ENCODE results near the gene MGMT.

MGMT gene

DNA sequence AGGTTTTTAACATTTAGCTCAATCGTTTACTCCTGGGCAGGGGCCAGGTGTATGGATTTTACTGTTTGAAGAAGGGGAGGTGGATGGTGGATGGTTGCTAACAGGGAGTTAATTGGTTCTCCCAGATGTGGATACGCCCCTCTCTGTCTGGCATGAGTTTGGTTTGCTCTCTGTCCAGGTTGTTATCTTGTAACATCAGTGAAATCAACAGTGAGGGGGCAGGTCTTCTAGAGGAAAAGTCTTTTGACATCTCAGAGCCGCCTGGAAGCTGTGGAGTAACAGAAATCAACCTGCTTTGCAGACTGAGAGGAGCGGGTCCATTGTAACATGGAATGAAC is 243.4 kb downstream of the MGMT start:
- DNase-seq (ENCODE audit: low spot score), result no peak

DNA sequence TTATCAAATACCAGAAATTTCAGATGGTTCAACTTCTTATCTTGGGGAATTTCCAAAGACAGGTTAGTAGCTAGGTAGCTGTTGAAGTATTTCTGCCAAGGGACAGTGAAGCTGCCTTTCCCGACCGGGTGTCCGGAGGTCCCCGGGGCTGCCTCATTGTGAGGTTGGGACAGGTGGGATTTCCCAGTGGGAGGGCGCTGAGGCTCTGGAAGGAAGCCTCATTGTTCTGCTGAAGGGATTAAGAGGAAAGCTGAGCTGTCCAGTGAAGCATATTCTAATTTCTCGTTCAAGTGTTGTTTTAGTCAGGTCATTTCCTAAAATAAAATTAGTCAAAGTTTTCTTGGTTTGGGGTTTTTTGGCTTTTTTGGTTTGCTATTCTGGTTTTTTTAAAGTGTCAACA is 244.2 kb downstream of the MGMT start:
- DNase-seq (ENCODE audit: low spot score), result no peak

DNA sequence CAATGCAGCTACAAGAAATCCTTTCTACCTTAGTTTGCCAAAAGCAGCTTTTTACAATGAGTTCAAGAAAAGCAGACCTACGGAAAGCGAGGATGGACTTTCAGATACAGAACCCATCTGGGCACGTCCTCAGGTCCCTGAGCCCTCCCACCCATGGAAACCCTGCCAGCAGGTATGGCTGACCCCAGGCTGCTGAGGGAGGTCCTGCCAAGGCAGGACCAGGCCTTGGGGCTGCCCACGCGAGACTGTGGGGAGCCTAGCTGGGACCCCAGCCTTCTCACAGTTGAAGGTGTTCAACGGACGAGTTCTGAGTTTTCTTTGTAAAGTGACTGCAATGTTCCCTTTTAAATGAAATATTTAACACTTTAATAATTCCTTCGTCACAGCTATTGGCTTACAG is 245.0 kb downstream of the MGMT start:
- DNase-seq (ENCODE audit: low spot score), result no peak

DNA sequence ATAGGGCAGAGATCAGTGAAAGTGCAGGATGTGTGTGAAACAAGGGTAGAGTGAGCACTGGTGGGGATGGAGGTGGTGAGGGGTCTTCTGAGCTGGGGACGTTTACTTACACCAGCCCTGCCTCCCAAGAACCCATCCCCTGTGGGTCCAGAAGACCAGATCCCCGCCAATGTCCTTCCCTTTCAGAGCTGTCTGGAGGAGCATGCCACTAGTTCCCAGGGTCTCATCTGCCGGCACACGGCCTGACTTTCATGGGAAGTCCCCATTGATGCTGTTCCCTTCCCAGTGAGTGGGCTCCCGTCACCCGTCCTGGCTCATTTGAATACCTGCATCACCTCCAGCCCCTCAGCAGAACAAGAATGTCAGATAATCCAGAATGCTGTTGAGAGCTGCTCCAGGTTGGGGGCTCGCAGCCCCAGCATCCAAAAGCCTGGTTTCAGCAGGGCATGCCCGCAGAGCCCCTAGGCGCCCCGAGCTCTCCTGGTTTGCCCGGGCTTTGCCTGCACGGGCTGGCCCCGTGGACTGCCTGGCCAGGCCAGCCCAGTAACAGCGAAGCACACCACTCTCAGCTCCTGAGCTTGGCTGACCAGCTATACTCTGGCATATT is 246.7 kb downstream of the MGMT start:
- no peak for DNase-seq (ENCODE audit: low spot score)

DNA sequence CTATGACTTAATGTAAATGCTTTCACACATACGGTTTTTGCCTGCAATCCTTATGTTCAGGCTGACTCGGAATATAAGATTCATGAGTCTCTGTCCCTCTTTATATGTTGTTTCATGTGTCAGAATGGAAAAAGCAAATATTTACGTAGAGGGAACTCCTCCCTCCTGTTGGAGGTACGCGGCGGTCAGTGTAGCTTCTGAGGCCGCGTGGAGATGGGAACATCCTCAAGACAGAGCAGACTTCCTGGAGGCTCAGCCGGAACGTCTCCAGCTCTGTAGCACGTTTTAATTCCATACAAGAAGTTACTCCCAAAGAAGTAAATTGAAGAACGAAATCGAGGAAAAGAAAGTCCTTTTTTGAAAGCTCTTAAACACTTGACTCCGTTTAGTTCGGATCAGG is 248.8 kb downstream of the MGMT start:
- no peak for DNase-seq (ENCODE audit: low spot score)

DNA sequence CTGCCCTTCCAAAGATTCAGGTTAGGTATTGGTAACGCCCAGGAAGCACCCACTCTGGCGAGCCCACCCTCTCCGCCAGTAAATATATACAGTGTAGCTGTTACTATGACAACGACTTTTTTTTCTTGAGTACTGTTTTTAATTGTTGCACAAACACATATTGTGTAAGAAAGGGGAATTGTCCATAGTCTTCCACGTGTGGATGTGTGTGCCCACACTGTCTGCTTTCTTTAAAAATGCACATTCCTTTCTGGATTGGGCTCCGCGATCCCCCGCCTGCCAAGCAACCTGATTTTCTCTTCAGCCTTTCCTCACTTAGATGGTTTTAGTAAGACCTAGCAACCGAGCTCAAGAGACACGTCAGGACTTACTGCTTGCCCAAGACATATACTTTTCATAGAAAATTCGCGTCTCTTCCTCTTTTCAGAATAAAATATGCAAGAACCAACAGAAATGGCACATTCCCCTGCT is 249.2 kb downstream of the MGMT start:
- DNase-seq (ENCODE audit: low spot score), result no peak

DNA sequence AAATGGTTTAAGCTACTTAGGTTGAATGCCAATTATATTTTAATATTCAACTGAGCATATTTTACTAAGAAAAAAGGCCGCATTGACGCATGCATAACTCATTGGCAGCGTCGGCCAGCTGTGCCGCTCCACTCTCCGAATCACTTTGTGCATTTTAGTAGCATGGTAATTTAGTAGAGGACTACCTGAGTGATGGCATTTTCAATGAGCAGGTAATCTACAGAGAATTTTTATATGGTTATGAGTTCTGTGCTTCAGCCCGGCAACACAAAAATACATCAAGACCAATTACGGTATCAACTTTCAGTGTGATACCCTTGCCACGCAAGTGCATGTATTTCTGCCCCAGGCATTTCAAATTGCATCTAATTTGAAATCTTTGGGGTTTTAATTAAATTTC is 249.8 kb downstream of the MGMT start:
- no peak for DNase-seq (ENCODE audit: low spot score)

DNA sequence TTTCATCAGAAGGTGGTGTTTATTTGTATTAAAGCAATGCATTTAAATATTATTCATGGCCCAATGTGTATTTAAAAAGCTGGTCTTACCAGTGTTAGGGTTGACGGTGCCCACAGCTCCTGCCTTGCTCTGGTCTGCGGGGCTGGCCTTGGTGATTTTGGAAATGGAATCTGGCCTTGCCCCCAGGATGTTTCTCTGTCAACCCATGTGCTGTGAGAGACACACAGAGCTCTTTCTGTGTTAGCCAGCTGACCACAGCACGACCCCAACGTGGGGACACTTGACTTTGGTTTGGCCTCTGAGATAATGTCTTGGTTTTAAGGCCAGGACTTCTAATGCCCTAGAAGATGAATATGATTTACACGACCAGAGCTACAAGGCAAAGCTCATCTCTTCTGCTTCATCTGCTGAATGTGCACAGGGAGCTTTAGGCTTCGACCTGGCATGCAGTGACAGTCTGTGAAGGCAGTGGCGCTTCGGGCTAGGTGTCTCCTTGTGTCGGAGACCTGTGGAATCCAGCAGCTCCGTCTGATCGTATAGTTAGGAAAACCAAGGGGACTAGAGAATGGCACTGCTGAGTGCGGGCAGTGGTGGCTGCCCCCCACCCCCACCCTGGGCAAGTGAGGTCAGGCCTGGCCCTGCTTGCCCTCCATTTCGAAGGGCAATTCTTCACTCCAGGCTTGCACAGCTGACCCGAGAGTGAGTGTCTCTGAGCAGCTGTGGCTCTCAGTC is 250.9 kb downstream of the MGMT start:
- DNase-seq (ENCODE audit: low spot score), result no peak

DNA sequence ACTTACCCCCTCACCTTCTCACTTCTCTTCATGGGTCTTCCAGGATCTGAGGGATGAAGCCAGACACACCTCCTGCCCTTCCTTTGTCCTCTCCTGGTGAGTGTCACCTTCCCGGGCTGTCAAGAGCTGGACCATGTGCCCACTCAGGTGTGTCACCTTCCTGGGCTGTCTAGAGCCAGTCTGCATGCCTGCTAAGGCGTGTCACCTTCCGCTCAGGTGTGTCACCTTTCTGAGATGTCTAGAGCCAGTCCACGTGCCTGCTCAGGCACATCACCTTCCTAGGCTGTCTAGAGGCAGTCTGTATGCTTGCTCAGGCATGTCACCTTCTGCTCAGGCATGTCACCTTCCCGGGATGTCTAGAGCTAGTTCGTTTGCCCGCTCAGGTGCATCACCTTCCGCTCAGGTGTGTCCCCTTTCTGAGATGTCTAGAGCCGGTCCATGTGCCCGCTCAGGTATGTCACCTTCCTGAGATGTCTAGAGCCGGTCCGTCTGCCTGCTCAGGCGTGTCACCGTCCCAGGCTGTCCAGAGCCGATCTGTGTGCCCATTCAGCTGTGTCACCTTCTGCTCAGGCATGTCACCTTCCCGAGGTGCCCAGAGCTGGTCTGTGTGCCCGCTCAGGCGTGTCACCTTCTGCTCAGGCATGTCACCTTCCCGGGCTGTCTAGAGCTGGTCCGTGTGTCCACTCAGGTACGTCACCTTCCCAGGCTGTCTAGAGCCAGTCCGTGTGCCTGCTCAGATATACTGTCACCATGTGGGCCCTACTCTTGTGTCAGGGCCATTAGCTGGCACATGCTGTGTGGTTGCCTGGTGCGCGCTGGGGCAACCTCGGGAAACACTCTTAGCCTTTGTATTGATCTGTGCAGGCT is 251.7 kb downstream of the MGMT start:
- DNase-seq (ENCODE audit: low spot score), result no peak

DNA sequence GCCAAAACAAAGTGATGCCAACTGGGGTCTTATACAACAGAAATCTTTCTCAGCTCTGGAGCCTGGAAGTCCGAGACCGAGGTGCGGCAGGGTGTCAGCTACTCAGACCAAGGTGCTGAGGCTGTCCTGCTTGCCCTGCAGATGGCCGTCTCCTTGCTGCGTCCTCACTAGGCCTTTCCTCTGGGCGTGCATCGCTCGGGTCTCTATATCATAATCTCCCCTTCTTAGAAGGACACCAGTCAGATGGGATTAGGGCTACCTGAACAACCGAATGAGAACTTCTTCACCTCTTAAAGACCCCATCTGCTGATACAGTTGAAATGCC is 252.3 kb downstream of the MGMT start:
- DNase-seq (ENCODE audit: low spot score), result no peak

DNA sequence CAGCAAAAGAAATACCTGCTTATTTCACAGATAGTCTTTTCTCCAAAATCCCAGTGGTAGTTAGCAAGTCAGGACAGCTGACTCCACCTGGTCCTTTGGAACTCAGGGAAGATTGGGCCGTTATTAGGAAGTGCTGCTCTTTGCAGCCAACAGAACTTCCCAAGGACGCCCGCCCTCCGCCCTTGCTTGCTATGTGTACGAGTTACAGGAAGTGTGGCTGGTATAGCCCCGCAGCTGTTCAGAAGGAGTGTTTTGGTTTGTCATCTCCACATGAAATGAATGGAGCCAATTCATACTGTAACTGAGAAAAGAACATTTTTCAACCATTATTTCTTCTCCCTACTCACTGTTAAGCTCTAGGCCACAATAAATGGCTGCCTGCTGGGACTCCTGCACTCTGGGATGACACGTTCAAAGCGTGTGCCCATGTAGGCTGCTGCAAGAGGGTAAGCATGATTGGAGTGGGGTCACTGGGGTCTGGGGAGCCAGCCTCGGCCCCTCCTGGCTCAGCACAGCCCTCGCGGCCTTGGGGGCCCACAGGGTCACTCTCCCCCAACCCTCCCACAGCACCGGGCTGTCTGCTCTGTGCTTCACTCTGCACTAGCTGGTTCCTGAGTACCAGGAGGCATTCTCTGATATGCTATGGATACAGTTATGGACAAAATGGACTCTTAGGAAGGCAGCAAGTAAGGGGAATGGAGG is 253.0 kb downstream of the MGMT start:
- no peak for DNase-seq (ENCODE audit: low spot score)

DNA sequence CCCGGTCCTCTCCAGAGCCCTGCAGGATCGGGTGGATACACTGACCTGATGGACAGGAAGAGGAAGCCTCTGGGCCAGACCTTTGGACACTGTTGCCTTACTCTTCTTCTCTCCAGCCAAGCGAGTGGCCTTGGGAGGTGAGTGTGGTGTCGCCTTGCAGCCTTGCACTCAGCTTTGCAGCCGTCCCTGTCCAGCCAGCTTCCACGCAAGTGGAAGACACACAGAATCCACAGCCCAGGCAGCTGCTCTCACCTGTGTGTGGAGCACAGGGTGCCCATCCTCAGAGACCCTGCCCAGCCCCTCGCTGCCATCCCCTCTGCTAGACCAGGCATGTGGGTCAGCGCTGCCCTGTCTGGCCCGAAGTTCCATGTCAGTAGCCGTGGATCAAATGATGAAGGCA is 258.0 kb downstream of the MGMT start:
- DNase-seq (ENCODE audit: low spot score), result no peak

DNA sequence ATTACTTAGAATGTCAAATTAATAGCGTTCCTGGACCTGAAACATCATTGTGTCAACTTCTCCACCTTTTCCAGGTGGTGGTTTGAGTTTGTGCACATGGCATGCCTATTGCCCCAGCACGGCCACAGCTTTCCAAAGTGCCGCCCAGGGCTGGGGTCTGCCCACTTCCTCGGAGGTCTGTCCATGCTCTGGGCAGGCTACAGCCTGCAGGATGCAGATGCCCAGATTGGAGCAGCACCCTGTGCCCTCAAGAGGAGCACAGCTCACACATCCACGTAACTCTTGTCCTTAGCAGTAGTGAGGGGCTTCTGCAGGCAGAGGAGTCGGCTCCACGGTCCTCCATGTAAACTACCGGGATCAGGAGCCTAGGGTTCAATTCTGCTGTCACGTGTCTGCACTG is 258.4 kb downstream of the MGMT start:
- no peak for DNase-seq (ENCODE audit: low spot score)

DNA sequence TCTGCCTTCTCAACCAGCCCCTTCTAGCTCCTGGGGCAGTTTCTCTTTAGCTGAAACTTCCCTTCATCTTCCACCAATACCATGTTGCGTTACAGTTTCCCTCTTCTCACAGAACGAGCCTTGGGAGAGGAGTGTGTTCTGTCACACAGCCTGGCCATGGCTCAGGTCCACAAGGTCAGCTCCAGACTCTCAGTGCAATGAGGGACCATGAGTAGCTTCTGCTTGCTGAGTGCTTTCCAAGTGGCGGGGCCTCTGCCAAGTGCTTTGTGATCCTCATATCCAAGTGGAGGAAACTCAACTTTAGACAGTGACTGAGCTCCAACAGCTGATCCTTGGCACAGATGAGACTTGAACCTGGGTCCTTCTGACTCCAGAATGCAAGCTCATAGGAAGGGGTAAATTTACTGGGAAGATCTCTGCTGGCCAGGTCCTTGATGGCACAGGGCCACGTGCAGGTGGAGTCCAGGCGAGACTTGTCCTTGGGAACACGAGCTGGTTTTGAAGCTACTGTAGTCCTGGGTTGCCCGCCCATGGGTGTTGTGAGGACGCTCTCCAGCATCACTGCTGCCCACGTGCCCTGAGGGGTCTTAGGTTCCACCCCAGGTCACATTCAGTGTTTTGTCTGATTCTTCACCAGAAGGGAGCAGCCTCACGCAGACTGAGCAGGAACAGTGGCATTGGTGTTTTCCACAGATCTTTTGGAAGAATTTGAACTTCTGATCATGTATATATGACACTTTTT is 259.0 kb downstream of the MGMT start:
- no peak for DNase-seq (ENCODE audit: low spot score)

DNA sequence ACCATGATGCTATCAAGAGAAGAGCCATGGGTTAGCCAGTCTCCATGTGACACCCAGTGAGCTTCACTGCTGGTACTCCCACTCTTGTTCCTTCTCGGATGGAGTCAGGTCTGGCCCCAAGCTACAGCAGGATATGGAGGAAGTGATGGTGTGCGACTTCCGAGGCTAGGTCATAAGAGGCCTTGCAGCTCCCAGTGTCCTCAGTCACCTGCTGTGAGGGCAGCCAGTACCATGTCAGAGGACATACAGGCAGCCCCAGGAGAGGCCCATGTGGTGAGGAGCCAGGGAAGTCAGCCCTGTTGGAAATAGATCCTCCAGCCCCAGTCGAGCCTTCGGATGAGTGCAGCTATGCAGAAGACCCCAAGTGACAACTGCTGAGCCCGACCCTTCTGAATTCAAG is 260.0 kb downstream of the MGMT start:
- no peak for DNase-seq (ENCODE audit: low spot score)

DNA sequence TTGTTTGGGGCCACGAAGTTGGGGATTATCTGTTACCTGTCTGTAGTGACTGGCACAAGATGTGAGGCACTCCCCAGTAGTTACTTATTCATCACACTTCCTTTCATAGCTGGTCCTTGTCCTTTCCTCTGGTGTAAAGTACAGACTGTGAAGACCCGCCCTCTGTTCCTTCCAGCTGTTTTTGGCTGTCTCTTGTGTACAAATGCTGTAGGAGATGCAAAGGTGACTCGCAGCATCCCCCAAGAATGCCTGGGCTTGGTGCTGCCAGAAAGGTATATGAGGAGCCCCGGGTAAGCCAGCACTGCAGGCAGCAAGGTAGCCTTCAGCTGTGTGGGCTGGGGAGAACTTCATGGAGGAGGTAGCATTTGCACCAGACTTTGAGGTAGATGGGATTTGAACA is 260.5 kb downstream of the MGMT start:
- no peak for DNase-seq (ENCODE audit: low spot score)

DNA sequence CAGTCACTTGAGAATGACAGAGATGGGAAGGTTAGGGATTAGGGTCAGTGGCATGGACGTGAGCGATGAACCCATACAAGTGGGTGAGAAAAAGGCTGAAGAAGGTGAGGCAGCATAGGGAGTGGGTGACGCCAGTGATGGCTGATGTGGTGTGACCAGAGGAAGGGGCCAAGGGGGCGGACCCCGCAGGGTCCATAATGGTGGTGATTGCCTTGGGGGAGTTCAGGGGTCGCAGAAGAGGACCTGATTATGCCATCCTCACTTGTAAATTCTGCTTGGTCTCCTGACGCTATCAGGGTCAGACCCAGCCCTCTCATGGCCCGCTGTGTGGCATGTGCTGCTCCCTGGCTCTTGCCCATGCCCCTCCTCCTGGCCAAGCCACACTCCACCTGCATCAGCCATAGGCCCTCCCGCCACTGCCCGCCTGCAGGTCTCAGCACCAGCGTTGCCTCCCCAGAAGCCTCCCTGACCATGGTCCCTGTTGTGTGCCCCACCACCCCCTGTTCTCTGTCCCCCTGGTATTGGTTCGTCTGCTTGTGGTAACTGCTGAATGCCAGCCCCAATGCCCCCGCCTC is 261.3 kb downstream of the MGMT start:
- DNase-seq (ENCODE audit: low spot score), result no peak

DNA sequence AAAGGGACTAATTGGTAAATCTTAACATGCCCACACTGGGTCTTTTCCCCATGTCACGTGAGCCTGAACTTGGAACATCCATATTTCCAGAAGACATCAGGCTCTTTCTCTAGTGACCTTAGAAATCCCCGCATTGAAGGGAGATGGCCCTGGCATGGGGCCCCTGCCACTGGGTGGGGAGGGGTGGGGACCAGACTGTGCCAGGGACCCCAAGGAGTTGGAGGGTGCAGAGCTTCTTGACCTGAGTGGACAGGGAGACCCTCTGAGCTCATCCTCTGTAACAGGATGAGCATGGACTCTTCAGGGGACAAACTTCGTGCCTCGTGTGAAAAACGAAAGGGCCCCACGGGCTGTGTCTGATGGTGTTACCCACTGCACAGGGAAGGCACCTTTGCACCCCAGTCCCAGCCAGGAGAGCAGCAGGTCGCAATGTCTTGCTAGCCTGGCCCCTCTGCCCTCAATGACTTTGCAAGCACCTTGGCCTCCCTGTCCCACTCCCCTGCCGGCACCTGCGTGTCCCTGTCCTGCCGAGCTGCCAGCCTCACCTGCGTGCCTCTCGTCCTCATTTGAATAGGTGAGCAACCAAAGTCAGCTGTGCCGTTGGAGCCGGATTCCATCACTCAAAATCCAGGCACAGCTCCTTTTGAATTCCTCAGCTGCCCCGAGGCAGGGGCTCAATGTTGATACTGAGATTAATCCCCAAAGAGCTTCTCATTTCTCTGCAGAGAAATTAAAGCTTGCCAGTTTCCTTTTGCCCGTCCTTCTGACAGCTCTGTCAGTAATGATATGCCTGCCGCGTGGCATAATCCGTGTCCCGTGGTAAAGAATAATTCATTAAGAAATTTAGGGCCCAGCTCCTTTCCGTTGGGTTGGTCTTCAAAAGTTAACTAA is 262.1 kb downstream of the MGMT start:
- DNase-seq (ENCODE audit: low spot score), result no peak

DNA sequence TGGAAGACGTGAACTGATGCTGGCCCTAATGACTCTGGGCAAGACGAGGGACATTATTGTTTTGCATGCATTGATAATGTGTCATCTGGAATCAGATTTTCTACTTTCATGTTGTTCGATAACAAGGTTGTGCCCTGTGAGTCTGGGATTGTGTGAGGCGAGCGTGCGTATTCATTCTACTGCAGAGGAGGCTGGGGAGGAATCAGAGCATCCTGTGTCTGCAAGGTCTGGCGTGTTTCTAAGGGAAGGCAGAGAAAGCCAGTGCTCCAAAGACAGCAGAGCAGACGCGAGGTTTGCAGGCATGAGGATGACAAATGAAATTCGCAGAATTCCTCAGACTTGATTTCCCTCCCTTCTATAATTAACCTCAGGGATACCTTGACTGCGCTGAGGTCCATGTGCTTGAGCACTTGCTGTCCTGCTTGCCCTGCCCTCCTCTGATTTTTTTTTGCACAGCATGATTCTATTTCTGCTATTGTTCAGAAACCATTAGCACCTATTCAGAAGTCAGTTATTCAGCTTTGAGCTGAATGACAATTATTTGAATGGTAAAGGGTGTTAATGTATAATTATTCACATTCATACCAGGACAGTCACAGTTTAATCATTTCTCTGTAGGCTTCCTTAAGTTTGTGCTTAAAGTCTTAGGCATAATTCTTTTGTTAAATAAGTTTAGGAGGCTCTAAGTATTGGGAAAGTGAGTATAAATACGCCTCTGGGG is 263.4 kb downstream of the MGMT start:
- no peak for DNase-seq (ENCODE audit: low spot score)

DNA sequence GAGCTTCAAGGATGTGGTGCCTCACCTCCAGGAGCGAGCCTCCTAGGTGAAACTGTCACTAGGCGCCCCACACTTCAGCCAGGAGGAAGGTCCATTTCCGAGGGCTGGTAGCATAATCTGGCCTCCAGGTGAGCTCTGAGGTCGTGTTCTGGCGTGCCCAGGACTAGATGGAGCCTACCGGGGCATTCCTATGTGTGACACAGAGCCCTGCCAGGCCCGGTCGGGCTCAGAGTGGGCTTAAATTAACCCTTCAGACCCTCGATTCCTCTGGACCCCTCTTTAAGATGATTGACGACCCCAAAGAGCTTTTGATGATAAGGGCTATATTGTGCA is 263.9 kb downstream of the MGMT start:
- no peak for DNase-seq (ENCODE audit: low spot score)

Data from hematopoietic multipotent progenitor cell treated with erythropoietin and hydrocortisone succinate and interleukin-3 and kit ligand, for 17 days (in vitro differentiated cells).